ENCODE results near the gene SLC25A21.

The SLC25A21 gene

GRCh38 chr14:36856095-36856878 is 316.1 kb downstream of the SLC25A21 start:
- TF ChIP-seq TAF1 (IDR thresholded peaks at IDR 0.05; ENCODE audit: low read depth) (no peak), TCF12 (IDR thresholded peaks at IDR 0.05; ENCODE audit: low read depth) (no peak), CREB1 (IDR thresholded peaks at IDR 0.05; ENCODE audit: low read depth) (no peak), CEBPB (IDR thresholded peaks at IDR 0.05) (no peak), NFIC (IDR thresholded peaks at IDR 0.05) (no peak), RAD21 (IDR thresholded peaks at IDR 0.05; ENCODE audit: low read depth) (no peak), MAX (IDR thresholded peaks at IDR 0.05) (no peak), EP300 (IDR thresholded peaks at IDR 0.05; ENCODE audit: borderline replicate concordance) (no peak), ZBTB7A (IDR thresholded peaks at IDR 0.05; ENCODE audit: low read depth) (no peak), FOXM1 (IDR thresholded peaks at IDR 0.05; ENCODE audit: borderline replicate concordance, low read depth) (no peak), EGR1 (IDR thresholded peaks at IDR 0.05) (no peak), YY1 (IDR thresholded peaks at IDR 0.05; ENCODE audit: low read depth) (no peak)

- TF ChIP-seq YY1 (IDR thresholded peaks at IDR 0.05; ENCODE audit: low read depth) (no peak), FOXM1 (IDR thresholded peaks at IDR 0.05; ENCODE audit: borderline replicate concordance, low read depth) (no peak), RAD21 (IDR thresholded peaks at IDR 0.05; ENCODE audit: low read depth) (no peak), NFIC (IDR thresholded peaks at IDR 0.05) (no peak), ZBTB7A (IDR thresholded peaks at IDR 0.05; ENCODE audit: low read depth) (no peak), USF1 (IDR thresholded peaks at IDR 0.05) (no peak), MAX (IDR thresholded peaks at IDR 0.05) (no peak), CREB1 (IDR thresholded peaks at IDR 0.05; ENCODE audit: low read depth) (no peak)
These were observed 317.0 kb downstream of the SLC25A21 start for GRCh38 chr14:36855396-36855795.

- TF ChIP-seq TEAD4 (IDR thresholded peaks at IDR 0.05) (no peak), YY1 (IDR thresholded peaks at IDR 0.05; ENCODE audit: low read depth) (no peak), NFIC (IDR thresholded peaks at IDR 0.05) (no peak), CREB1 (IDR thresholded peaks at IDR 0.05; ENCODE audit: low read depth) (no peak)
These were observed 319.3 kb downstream of the SLC25A21 start for GRCh38 chr14:36852981-36853691.

GRCh38 chr14:36848213-36848612 is 324.2 kb downstream of the SLC25A21 start:
- TF ChIP-seq ZBTB7A (IDR thresholded peaks at IDR 0.05; ENCODE audit: low read depth) (no peak), CREB1 (IDR thresholded peaks at IDR 0.05; ENCODE audit: low read depth) (no peak), TEAD4 (IDR thresholded peaks at IDR 0.05) (no peak), CEBPB (IDR thresholded peaks at IDR 0.05) (peak; percentile 14; the same call in 1 of the 2 replicates), USF1 (IDR thresholded peaks at IDR 0.05) (no peak), NFIC (IDR thresholded peaks at IDR 0.05) (no peak), TCF12 (IDR thresholded peaks at IDR 0.05; ENCODE audit: low read depth) (no peak)

- TF ChIP-seq CEBPB (IDR thresholded peaks at IDR 0.05) = no peak
- no peak for TF ChIP-seq CREB1 (IDR thresholded peaks at IDR 0.05; ENCODE audit: low read depth)
- no peak for TF ChIP-seq YY1 (IDR thresholded peaks at IDR 0.05; ENCODE audit: low read depth)
- TF ChIP-seq EP300 (IDR thresholded peaks at IDR 0.05; ENCODE audit: borderline replicate concordance) = no peak
These were observed 325.0 kb downstream of the SLC25A21 start for GRCh38 chr14:36847366-36847765.

- TF ChIP-seq YY1 (IDR thresholded peaks at IDR 0.05; ENCODE audit: low read depth) (no peak), EGR1 (IDR thresholded peaks at IDR 0.05) (no peak), TAF1 (IDR thresholded peaks at IDR 0.05; ENCODE audit: low read depth) (no peak), TCF12 (IDR thresholded peaks at IDR 0.05; ENCODE audit: low read depth) (no peak), USF1 (IDR thresholded peaks at IDR 0.05) (no peak), NFIC (IDR thresholded peaks at IDR 0.05) (no peak), FOXM1 (IDR thresholded peaks at IDR 0.05; ENCODE audit: borderline replicate concordance, low read depth) (no peak), ZBTB7A (IDR thresholded peaks at IDR 0.05; ENCODE audit: low read depth) (no peak), CREB1 (IDR thresholded peaks at IDR 0.05; ENCODE audit: low read depth) (no peak), EP300 (IDR thresholded peaks at IDR 0.05; ENCODE audit: borderline replicate concordance) (no peak), RAD21 (IDR thresholded peaks at IDR 0.05; ENCODE audit: low read depth) (no peak), TEAD4 (IDR thresholded peaks at IDR 0.05) (no peak), CEBPB (IDR thresholded peaks at IDR 0.05) (no peak), REST (IDR thresholded peaks at IDR 0.05; ENCODE audit: low read depth) (no peak), MAX (IDR thresholded peaks at IDR 0.05) (no peak)
These were observed 326.9 kb downstream of the SLC25A21 start for GRCh38 chr14:36845356-36846012.
